GM04503 (cell line): Measurements from ENCODE around the gene MLN.

Source experiments
- DNase-seq: peaks from one replicate; pipeline ENCODE4 v3.0.0-alpha.2; 2012; ENCODE audit warnings: low read depth

MLN gene

GRCh38 chr6:33771146-33772081 lies 32.4 kb downstream of the MLN start:
- peak; percentile 95 for DNase-seq

- DNase-seq = no peak
Observed at GRCh38 chr6:33770833-33771145, 33.0 kb downstream of the MLN start.

DNA sequence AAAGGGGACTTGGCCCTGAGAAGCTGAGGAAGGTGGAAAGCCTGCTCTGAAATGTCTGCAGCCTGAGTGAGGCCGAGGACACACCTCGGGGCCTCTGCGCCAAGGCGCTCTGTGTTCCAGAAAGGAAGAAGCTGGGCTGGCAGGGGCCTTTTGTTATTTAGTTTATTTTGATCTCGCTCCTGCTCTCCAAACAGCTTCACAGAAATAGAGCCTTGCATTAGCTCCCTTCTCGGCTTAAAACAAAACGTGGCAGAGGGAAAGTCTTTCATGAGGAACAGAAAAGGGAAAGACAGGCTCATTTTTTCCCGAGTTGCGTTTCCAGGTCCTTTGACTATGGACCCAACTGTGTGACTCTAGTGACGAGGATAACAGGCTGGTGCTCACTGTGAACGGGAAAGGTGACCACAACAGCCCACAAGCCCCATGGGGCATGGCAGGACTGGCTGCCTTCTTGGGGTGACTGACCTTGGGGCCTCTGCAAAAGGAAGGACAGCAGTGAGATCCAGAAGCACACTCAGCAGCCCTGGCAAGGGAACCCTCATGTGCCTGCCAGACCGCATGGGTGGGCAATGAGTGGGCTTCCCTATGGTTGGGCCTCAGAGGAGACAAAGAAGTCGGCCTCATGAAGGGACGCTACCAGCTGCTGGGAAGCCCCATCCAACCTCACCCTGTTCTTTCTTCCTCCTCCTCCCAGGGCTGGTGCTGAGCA lies 33.5 kb downstream of the MLN start:
- DNase-seq = no peak

DNA sequence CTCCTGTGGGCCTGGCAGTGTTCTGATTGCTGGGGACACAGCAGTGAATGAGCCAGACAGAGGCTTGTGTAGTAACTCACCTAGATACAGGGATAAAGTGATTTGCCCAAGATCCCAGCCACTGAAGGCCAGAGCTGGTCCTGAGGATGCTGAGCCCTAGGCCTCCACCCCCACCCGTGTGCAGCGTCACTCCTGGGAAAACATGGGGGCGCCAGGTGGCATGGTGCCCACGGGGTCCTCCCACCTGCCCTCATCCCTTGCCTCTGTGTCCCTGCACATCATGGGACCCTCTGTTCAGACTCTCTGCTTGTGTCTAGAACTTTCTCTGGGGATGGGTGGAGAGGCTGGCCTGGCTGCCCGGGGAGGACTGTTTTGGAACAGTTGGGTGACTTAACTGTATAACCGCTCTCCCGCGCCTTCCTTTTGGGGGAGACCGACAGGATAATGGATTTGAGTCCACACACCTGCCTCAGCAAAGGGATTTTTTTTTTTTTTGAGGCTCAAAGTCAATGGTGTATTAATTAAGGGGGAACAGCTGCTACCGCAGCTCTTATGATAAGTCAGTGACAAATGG lies 34.5 kb downstream of the MLN start:
- no peak for DNase-seq

DNA sequence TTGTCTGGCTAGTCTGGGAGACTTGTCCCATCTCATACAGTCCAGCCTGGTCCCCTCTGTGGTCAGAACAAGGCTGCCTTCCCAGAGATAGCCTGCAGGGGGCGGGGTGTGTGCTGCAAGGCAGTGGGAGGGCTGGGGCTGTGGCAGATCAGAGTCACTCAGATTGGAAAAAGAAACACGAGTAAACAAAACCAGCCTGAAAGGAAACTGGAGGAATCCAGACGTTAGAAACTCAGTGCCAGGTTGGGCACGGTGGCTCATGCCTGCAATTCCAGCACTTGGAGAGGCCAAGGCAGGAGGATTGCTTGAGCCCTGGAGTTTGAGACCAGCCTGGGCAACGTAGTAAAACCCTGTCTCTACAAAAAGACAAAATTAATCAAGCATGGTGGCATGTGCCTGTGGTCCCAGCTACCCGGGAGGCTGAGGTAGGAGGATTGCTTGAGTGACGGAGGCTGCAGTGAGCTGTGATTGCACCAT lies 35.1 kb downstream of the MLN start:
- no peak for DNase-seq

- DNase-seq = no peak
Observed at GRCh38 chr6:33766921-33767907, 36.6 kb downstream of the MLN start.

DNA sequence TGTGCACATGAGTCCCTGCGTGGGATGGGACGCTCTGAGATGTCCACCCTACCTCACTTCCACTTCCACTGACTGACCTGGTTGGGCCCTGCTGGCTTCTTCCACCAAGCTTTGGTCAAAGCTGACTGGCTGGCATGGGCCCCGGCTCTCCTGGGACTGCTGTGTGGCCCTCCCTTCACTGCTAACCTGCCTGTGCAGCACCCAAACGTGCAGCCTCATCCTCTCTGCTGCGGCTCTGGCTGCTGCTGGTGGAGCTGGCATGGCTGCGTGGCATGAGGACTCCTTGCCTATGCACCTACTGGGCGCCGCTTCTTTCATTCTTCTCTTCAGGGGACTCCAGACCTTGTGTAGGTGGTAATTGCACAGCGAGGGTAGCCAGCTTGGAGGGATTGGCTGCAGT lies 38.4 kb downstream of the MLN start:
- DNase-seq = no peak

GRCh38 chr6:33764036-33764435 lies 39.8 kb downstream of the MLN start:
- DNase-seq = no peak

DNA sequence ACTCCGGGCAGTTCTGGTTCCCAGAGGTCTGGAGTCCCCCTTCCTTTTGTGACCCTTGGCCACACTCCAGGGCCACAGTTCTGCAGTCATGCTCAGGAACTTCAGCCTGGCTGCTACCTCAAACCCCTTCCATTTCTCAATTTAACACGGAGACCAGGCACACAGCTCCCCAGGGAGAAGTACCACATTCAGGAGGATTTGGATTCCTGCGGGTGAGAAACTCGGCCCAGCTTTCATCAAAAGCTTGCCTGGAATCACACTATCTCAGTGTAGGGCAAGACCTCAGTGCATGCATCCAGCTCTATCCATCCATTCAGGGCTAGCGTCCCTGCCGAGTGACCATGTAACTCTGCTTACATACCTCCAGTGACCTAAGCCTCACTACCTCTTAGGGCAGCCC lies 40.3 kb downstream of the MLN start:
- DNase-seq = no peak

DNA sequence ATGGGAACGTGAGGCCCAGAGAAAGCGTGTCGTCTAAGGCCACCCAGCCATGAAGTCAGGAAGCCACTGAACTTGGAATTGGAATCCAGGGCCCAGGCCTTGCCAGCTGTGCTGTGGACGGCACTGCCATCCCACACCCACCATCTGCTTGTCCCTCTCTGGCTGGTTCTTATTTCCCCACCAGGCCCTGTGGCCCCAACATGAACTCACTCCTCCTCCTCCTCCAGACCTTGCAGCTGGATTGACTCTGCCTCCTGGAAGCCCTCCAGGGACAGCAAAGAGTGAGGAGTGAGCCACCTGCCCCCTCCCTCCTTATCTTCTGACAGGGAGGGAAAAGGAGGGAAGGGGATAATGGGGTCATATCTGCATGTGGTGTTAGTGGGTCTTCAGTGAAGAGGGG lies 41.1 kb downstream of the MLN start:
- DNase-seq = no peak

DNA sequence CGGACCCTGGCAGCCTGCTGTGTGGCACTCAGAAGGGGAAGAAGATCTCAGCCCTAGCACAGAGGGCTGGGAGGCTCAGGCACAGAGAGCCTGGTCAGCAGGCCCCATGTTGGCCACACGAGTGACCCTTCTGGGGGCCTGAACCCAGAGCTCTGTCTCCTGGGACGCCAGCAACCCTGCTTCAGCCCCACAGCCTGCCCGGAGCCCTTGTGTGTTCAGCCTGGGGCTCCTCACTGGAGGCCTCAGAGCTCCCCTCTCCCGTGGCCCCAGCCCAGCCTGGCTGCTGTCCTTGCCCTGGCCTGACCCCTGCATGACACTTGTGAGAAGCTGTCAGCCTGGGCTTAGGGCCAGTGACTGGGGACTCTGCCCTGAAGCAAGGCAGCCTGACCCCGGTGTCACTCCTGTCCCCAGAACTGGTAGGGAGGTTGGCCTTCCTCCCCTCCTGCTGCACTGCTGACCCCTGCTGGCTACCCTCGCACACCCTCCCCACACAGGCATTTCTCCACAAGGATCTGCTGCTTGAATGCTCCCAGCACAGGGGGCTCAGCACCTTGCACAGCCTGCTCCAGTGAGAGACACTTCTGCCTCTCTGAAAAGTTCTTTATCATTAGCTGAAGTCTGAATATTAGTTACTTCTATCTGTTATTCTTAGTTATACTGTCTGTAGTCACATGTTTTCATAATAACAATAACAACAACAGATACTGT lies 41.7 kb downstream of the MLN start:
- DNase-seq = no peak

DNA sequence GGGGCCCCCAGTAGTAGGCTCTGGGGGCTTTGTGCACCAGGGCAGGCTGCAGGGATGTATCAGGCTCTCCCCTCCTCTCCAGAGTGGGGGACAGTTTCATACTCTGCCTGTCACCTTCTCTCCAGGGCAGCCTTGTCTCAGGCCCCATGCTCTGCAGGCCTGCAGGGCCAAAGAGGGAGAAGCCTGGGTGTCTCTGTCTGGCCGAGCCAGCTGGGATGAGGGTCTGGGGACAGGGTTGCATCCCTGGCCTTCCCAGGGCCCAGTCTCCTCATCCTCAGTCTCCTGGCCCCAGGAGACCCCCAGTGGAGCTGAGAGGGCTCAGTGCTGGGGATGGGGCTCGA lies 42.3 kb downstream of the MLN start:
- no peak for DNase-seq

DNA sequence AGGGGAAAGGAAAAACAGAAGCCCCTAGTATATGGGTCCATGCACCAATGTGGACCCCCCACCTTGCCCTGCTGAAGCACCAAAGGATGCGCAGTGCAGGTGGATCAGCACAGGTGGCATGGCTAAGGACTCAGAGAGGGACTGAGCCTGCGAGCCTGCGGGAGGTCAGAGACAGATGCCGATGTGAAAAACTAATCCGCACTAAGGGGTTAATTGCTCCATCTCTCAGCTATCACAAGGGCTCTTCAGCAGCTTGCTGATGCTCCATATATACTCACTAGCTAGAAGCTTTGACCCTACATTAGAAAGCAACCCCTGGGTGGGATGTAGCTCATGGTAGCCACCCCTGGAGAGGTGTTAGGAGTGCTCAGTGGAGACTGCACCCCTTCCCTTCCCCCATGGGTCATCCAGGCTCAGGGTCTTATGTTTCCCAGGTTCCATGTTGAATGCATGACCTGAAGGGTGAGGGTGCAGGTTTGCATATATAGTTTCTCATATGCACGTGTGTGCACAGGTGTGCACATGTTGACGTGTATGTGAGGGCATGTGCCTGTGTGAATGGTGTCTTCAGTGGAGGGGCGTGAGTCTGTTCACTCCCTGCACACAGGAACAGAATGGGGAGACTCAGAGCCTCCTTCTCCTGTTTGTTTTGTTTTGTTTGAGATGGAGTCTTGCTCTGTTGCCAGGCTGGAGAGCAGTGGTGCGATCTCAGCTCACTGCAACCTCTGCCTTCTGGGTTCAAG lies 43.7 kb downstream of the MLN start:
- DNase-seq = no peak

- no peak for DNase-seq
Observed at GRCh38 chr6:33758815-33759216, 45.0 kb downstream of the MLN start.

DNA sequence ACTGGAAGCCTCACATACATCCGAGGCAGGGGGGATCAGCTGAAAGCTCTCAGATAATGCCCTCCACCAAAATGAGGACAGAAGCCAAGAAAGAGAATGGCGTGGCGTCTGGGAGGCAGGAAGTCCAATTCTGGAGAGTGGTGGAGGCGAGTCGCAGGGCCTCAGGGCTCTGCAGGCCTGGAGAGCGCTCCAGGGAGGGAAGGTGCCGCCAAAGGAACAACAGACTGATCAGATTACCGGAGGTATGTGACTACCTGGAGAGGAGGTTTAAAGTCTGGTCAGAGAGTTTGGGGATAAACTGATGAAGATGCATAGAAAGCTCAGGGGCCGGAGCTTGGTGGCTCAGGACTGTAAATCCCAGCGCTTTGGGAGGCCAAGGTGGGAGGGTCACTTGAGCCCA lies 45.9 kb downstream of the MLN start:
- DNase-seq = no peak

- DNase-seq = no peak
Observed at GRCh38 chr6:33757113-33757512, 46.7 kb downstream of the MLN start.

- no peak for DNase-seq
Observed at GRCh38 chr6:33756211-33756954, 47.4 kb downstream of the MLN start.

DNA sequence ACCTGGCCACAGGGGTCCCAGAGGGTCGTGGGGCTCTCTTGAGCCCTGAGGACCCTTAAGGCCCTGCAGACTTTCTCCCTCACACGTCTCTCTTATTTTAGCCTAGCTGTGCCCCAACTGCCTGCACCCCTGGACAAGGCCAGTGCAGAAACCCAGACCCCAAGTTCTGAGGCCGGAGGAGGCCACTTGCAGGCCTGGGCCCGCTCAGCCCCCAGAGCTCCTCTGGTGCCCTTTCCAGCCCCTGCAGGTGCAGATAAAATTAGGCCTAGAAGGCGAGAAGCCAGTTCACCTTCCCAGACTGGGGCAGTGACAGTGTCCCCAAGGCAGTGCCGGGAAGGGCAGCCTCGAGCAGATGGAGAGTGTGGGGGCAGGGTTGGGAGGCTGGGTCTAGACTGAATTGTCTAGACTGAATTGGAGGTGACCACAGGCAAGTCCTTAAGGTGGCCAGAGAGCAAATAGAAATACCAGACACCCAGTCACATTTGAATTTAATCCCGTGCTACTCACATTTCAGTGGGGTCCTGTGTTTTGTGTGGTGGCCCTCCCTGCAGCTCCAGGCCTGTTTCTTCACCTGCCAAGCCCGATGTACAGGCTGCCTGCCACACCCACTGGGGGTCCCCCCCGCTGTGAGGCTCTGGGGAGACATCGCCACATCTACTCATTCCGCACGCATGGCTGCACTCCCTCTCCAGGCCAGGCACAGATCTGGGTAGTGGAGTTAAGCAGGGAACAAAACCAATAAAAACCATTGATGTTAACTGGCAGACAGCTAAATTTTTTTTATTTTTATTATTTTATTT lies 48.5 kb downstream of the MLN start:
- no peak for DNase-seq

- DNase-seq = no peak
Observed at GRCh38 chr6:33754222-33754621, 49.6 kb downstream of the MLN start.
